PC-3 (cell line): ENCODE data around the gene SFN. TPM values are rescaled to one million over a fixed set of nuclear protein-coding genes. Genes with fewer than 3 reads are reported as not detected.

Experiments
- ATAC-seq: fragments of 200-7000 bp; cut with Tn5 transposase; 2 replicates; pipeline ENCODE4 v1.9.1; 2020; ENCODE audit warnings: mild to moderate bottlenecking, moderate library complexity
- BruUV-seq: library from RNA; stranded (reverse); fragments of 400-500 nt; replicated peaks from 2 replicates; lab custom pipeline; 2021; lab: Mats Ljungman, UMichigan
- CTCF ChIA-PET: fragments of 300-600 bp; sonication (Branson Sonifier 250); formaldehyde crosslinking; loops from one replicate; lab custom pipeline; 2022; ENCODE audit warnings: antibody characterized with exemption; lab: Charles Lee
- POLR2A ChIA-PET: fragments of 300-600 bp; sonication (Branson Sonifier 250); formaldehyde crosslinking; loops from one replicate; lab custom pipeline; 2022; ENCODE audit warnings: antibody characterized with exemption; ENCODE audit not compliant: unreplicated experiment; lab: Charles Lee
- DNase-seq: peaks from one replicate; pipeline ENCODE4 v3.0.0-alpha.2; 2015
- H2AFZ ChIP-seq: fragments of 300-600 bp; sonication (generic); 2 replicates; pipeline ENCODE4 v1.6.0; 2016; ENCODE audit warnings: antibody characterized with exemption, low read length
- H3F3A ChIP-seq: fragments of 300-600 bp; sonication (generic); one replicate; pipeline ENCODE4 v1.6.0; 2017; ENCODE audit warnings: antibody characterized with exemption, low read length, control low read depth, mild to moderate bottlenecking; ENCODE audit not compliant: unreplicated experiment
- H3K27ac ChIP-seq: fragments of 300-600 bp; sonication (generic); 2 replicates; pipeline ENCODE4 v1.5.1; 2016; ENCODE audit warnings: mild to moderate bottlenecking, low read length
- H3K27me3 ChIP-seq: fragments of 300-600 bp; sonication (generic); 2 replicates; pipeline ENCODE4 v1.6.1; 2016; ENCODE audit warnings: low read length, mixed read lengths
- H3K36me3 ChIP-seq: fragments of 300-600 bp; sonication (generic); 2 replicates; pipeline ENCODE4 v1.6.1; 2016; ENCODE audit warnings: low read depth, mixed run types, low read length, mixed read lengths
- H3K4me1 ChIP-seq: fragments of 300-600 bp; sonication (generic); 2 replicates; pipeline ENCODE4 v1.5.1; 2016; ENCODE audit warnings: low read length; ENCODE audit not compliant: insufficient read depth
- H3K4me2 ChIP-seq: fragments of 300-600 bp; sonication (generic); 2 replicates; pipeline ENCODE4 v1.6.0; 2016; ENCODE audit warnings: low read length
- H3K4me3 ChIP-seq: fragments of 300-600 bp; sonication (generic); 2 replicates; pipeline ENCODE4 v1.5.1; 2016; ENCODE audit warnings: mild to moderate bottlenecking, low read length, mixed read lengths
- H3K79me2 ChIP-seq: fragments of 300-600 bp; sonication (generic); 2 replicates; pipeline ENCODE4 v1.6.1; 2017; ENCODE audit warnings: low read length, mixed read lengths
- H3K9ac ChIP-seq: fragments of 300-600 bp; sonication (generic); 2 replicates; pipeline ENCODE4 v1.6.0; 2016; ENCODE audit warnings: mild to moderate bottlenecking, low read length
- H3K9me2 ChIP-seq: fragments of 300-600 bp; sonication (generic); replicated peaks from 2 replicates; pipeline ENCODE4 v1.6.1; 2016; ENCODE audit warnings: mixed run types, low read length, mixed read lengths
- H3K9me3 ChIP-seq: fragments of 300-600 bp; sonication (generic); 2 replicates; pipeline ENCODE4 v1.6.1; 2016; ENCODE audit warnings: low read length, mixed read lengths
- H4K20me1 ChIP-seq: fragments of 300-600 bp; sonication (generic); 2 replicates; pipeline ENCODE4 v1.6.1; 2016; ENCODE audit warnings: low read length, mixed read lengths
- EZH2 ChIP-seq: fragments of 300-600 bp; sonication (generic); IDR thresholded peaks from one replicate; pipeline ENCODE4 v1.6.1; 2017; ENCODE audit warnings: antibody characterized with exemption, mild to moderate bottlenecking, low read length; ENCODE audit not compliant: unreplicated experiment
- EZH2phosphoT487 ChIP-seq: fragments of 300-600 bp; sonication (generic); IDR thresholded peaks from 2 replicates; pipeline ENCODE4 v1.6.1; 2018; ENCODE audit warnings: mild to moderate bottlenecking, antibody characterized with exemption, low read length, borderline replicate concordance
- intact Hi-C: fragments of 100-400 bp; cut with micrococcal nuclease; formaldehyde crosslinking; loops from 2 replicates; pipeline ENCODE4 v1.9.0; 2023
- total RNA-seq: library from RNA; depleted of rRNA; stranded (reverse); fragments of >200 nt; gene quantifications from 2 replicates; pipeline ENCODE4 v1.2.3, GENCODE V29; 2014
- TF ChIP-seq, protein P1 (sequence below): fragments of 300-600 bp; sonication (generic); conservative IDR thresholded peaks from 2 replicates; pipeline ENCODE4 v1.5.1; 2017; ENCODE audit warnings: antibody characterized with exemption, low read depth, mild to moderate bottlenecking, low read length

SFN gene
- total RNA-seq, 1 experiment from 2014 or later: 411 TPM

DNA sequence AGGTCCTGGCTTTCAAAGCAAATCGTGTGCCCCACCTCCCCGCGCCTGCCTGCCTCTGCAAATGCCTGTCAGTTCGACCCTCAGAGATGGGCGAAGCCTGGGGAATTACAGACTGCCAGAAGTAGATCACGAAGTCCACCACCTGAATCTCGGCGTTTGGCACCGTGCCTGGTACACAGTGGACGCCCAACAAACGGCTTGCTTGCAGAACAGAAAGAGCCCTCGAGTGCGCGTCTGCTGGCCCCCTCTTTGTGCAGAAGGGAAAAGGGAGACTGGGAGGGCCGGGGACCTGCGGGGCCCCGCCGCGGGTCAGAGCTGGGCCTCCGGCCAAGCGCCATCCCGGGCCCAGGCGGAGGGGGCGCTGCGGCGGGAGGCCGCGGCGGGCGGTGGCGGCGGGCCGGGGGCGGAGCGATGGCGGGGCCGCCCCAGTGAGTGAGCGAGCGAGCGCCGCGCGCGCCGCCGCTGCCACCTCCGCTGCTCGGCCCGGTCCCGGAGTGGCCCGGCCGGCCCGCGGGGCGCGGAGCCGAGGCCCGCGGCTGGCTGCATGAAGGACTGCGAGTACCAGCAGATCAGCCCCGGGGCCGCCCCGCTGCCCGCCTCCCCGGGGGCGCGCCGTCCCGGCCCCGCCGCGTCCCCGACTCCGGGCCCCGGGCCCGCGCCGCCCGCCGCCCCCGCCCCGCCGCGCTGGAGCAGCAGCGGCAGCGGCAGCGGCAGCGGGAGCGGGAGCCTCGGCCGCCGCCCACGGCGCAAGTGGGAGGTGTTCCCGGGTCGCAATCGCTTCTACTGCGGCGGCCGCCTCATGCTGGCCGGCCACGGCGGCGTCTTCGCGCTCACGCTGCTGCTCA is 36.5 kb upstream of the SFN start, which contains the start of gene ZDHHC18:
TSS of gene ZDHHC18 (plus strand) at position 428 of the 845 bp plus-strand sequence. CDS start at position 545, 117 bp downstream.
- POLR2A ChIA-PET: no interaction called here
- no peaks in the 10 kb centered on the region for H3K9me2 ChIP-seq
- peak within 1 kb of the TSS; percentile 82 for H3K4me3 ChIP-seq
- no TSS peak for BruUV-seq
- intact Hi-C loops: no loop called here
- 0 out of 2 replicates have a peak, but pooled peaks cover 4% of the 10 kb centered on the region for H3K36me3 ChIP-seq
- H3K4me1 ChIP-seq: peaks cover 40% of the 10 kb centered on the region
- peak within 1 kb of the TSS; percentile 70 for H3K9ac ChIP-seq
- peak; percentile 89 for ATAC-seq
- peaks cover 46% of the 10 kb centered on the region for H3K79me2 ChIP-seq
- no peaks in the 10 kb centered on the region for H3K9me3 ChIP-seq
- TF ChIP-seq, protein P1, sequence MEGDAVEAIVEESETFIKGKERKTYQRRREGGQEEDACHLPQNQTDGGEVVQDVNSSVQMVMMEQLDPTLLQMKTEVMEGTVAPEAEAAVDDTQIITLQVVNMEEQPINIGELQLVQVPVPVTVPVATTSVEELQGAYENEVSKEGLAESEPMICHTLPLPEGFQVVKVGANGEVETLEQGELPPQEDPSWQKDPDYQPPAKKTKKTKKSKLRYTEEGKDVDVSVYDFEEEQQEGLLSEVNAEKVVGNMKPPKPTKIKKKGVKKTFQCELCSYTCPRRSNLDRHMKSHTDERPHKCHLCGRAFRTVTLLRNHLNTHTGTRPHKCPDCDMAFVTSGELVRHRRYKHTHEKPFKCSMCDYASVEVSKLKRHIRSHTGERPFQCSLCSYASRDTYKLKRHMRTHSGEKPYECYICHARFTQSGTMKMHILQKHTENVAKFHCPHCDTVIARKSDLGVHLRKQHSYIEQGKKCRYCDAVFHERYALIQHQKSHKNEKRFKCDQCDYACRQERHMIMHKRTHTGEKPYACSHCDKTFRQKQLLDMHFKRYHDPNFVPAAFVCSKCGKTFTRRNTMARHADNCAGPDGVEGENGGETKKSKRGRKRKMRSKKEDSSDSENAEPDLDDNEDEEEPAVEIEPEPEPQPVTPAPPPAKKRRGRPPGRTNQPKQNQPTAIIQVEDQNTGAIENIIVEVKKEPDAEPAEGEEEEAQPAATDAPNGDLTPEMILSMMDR: peak; percentile 49
- TF ChIP-seq EZH2: no peak
- H3K4me2 ChIP-seq: peak within 1 kb of the TSS; percentile 97
- DNase-seq: peak; percentile 73
- H3K27ac ChIP-seq: peak within 1 kb of the TSS; percentile 82
- H4K20me1 ChIP-seq: no peaks in the 10 kb centered on the region
- no peaks in the 10 kb centered on the region for H3K27me3 ChIP-seq
- no peaks in the 10 kb centered on the region for H3F3A ChIP-seq
- CTCF ChIA-PET: interaction anchor here (0.6 kb wide), 3 partner anchors 64 to 127 kb away, joined by 3 to 6 read pairs (median 5); partner anchors contain the start of genes GPATCH3 and GPN2
- H2AFZ ChIP-seq: peak within 1 kb of the TSS; percentile 91

DNA sequence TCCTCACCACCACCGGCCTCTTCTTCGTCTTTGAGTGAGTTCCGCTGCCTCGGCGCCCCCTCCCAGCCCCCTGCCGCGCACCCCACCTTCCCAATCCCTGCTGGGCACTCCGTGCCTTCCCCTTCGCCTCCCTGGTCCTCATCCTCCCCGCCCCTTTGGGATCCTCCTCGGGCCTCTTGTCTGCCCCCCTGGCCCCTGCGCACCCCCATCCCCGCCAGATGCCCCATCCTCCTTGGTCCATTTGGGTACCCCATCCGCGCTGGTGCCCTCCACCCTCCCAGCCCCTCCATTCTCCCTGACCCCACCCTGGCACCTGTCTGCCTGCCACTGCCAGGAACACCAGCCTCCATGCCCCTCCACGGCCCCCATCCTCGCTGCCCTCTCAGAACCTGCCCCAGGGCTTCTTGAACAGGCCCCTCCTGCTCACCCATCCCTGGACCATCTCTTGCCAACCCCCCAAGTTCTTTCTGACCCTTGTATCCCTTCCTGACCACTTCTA is 35.8 kb upstream of the SFN start:
- Histone ChIP-seq H3K27me3 (no peaks in the 10 kb centered on the region), H4K20me1 (no peaks in the 10 kb centered on the region), H3K4me1 (peaks cover 46% of the 10 kb centered on the region), H3F3A (no peaks in the 10 kb centered on the region), H3K79me2 (peaks cover 50% of the 10 kb centered on the region), H3K4me2 (peak overlapping the region; percentile 96), H2AFZ (no peak overlapping the region), H3K9me3 (no peaks in the 10 kb centered on the region), H3K27ac (no peak overlapping the region), H3K4me3 (peak overlapping the region; percentile 82), H3K9me2 (no peaks in the 10 kb centered on the region), H3K36me3 (0 out of 2 replicates have a peak, but pooled peaks cover 4% of the 10 kb centered on the region), H3K9ac (peak overlapping the region; percentile 70)
- DNase-seq: no peak
- ChIA-PET CTCF (no interaction called here), POLR2A (no interaction called here)
- no TSS peak for BruUV-seq
- no peak for TF ChIP-seq EZH2phosphoT487
- TF ChIP-seq, protein P1: no peak
- no peak for TF ChIP-seq EZH2
- no peak for ATAC-seq
- intact Hi-C loops: no loop called here
